Fibroblast of the aortic adventitia (primary cell): ENCODE results near the gene ZBTB21. TPM values are rescaled to one million over a fixed set of nuclear protein-coding genes. Genes with fewer than 3 reads are reported as not detected.

ENCODE experiments used
- DNase-seq: peaks from one replicate; pipeline ENCODE4 v3.0.0-alpha.2; 2010; ENCODE audit warnings: low read depth
- H3K4me3 ChIP-seq: 2 replicates; pipeline ENCODE4 v1.5.1; 2011; ENCODE audit warnings: low read depth, mild to moderate bottlenecking, control low read depth, low read length, moderate library complexity
- CTCF ChIP-seq: IDR thresholded peaks from 2 replicates; pipeline ENCODE4 v1.5.1; 2011; ENCODE audit warnings: mild to moderate bottlenecking, low read length, control low read depth, inconsistent platforms; ENCODE audit not compliant: insufficient read depth
- total RNA-seq: library from RNA; depleted of rRNA; stranded (reverse); fragments of >200 nt; gene quantifications from 2 replicates; pipeline ENCODE4 v1.2.3, GENCODE V29; 2012; ENCODE audit warnings: low replicate concordance

The ZBTB21 gene
- total RNA-seq, 1 donor = 15.4 TPM

GRCh38 chr21:41958886-41959563 lies 51.1 kb downstream of the ZBTB21 start:
- DNase-seq = no peak
- H3K4me3 ChIP-seq = no peak overlapping the region
- no peak for TF ChIP-seq CTCF

- H3K4me3 ChIP-seq = no peak overlapping the region
- DNase-seq = peak; percentile 94
- peak; percentile 46 for TF ChIP-seq CTCF
Measured at GRCh38 chr21:41957991-41958766, 52.0 kb downstream of the ZBTB21 start.

- TF ChIP-seq CTCF = peak; percentile 12
- no peak overlapping the region for H3K4me3 ChIP-seq
- DNase-seq = peak; percentile 64
Measured at GRCh38 chr21:41956926-41957729, 53.0 kb downstream of the ZBTB21 start.

- no peak for DNase-seq
- no peak for TF ChIP-seq CTCF
- no peak overlapping the region for H3K4me3 ChIP-seq
Measured at GRCh38 chr21:41955516-41955915, 54.6 kb downstream of the ZBTB21 start.

- no peak overlapping the region for H3K4me3 ChIP-seq
- DNase-seq = peak; percentile 3
- TF ChIP-seq CTCF = no peak
Measured at GRCh38 chr21:41954654-41955499, 55.3 kb downstream of the ZBTB21 start.
